SH-SY5Y (cell line): Measurements from ENCODE around the gene TAF4.

ENCODE experiments used
- GATA2 ChIP-seq: IDR thresholded peaks from 2 replicates; pipeline ENCODE4 v1.6.1; 2011; ENCODE audit warnings: mild to moderate bottlenecking, low read depth, low read length
- GATA3 ChIP-seq: IDR thresholded peaks from 2 replicates; pipeline ENCODE4 v1.6.1; 2011; ENCODE audit warnings: low read depth, mild to moderate bottlenecking, low read length, moderate library complexity

DNA sequence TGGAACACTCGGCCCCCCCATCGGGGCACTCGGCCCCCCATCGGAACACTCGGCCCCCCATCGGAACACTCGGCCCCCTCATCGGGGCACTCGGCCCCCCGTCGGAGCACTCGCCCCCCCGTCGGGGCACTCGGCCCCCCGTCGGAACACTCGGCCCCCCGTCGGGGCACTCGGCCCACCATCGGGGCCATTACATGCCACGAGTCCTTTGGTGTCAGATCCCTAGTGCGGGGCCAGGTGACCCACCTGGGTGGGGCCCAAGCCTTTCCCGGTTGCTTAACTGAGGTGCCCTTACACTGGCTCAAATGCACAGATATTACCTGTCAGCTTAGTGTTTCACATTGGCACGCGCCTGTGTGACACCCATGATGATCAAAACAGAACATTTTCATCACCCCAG is 95.9 kb downstream of the TAF4 start:
- TF ChIP-seq GATA2 (no peak), GATA3 (no peak)
